Measurements from ENCODE around the gene PARVB.

The PARVB gene

DNA sequence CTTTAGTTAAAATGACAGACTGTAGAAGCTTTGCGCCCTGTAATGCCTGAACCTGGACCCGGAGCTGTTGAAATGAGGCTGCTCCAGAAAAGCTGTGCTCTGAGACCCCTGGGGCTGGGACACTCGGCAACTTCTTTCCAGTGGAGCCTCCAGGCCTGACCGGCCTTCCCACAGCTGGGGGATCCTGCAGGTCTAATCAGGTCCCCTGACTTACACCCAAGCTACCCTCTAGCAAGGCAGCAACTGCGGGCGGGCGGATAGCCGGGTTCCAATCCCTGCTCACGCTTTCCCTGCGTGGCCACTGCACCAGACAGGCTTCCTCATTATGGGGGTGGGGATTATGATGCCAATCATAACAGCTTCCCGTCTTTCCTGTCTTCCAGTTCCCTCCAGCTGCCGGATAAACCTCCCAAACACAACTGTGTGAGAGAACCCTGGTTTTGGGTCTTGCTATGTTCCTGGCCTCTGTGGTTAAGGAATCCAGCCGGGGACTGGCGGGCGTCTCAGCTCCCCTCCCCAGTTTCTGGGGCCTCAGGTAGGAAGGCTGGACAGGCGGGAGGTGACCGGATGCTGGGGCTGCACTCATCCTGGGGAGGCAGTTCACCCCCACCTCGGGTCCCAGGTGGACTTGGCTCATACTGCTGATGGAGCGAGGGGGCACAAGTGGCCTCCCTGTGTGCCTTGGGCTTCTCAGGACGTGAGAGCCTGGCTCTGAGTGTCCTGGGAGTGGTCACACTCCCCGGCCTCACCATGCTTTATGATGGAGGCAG lies 195.2 kb downstream of the PARVB start:
- Histone ChIP-seq H3K4me1 (ENCODE audit: insufficient read depth, low read length, severe bottlenecking) (no peaks in the 10 kb centered on the region), H3K9ac (ENCODE audit: low read length) (no peak overlapping the region), H3K27me3 (ENCODE audit: insufficient read depth, low read length) (no peaks in the 10 kb centered on the region), H3K4me3 (ENCODE audit: low read depth, low read length, poor library complexity, severe bottlenecking) (no peak overlapping the region), H3F3A (ENCODE audit: insufficient read depth, low read length) (no peaks in the 10 kb centered on the region), H3K9me3 (ENCODE audit: low read length) (no peaks in the 10 kb centered on the region), H4K20me1 (ENCODE audit: insufficient read depth, low read length) (no peaks in the 10 kb centered on the region), H2AFZ (ENCODE audit: low read length) (no peak overlapping the region), H3K27ac (ENCODE audit: low read depth, low read length, poor library complexity, severe bottlenecking) (no peak overlapping the region), H3K4me2 (ENCODE audit: low read length) (no peak overlapping the region), H3K9me2 (ENCODE audit: low read depth, low read length) (no peaks in the 10 kb centered on the region), H3K79me2 (ENCODE audit: insufficient read depth, low read length) (no peaks in the 10 kb centered on the region), H3K36me3 (ENCODE audit: insufficient read depth, low read length) (no peaks in the 10 kb centered on the region; the same call in 1 of the 2 replicates)
- TF ChIP-seq, protein P1, sequence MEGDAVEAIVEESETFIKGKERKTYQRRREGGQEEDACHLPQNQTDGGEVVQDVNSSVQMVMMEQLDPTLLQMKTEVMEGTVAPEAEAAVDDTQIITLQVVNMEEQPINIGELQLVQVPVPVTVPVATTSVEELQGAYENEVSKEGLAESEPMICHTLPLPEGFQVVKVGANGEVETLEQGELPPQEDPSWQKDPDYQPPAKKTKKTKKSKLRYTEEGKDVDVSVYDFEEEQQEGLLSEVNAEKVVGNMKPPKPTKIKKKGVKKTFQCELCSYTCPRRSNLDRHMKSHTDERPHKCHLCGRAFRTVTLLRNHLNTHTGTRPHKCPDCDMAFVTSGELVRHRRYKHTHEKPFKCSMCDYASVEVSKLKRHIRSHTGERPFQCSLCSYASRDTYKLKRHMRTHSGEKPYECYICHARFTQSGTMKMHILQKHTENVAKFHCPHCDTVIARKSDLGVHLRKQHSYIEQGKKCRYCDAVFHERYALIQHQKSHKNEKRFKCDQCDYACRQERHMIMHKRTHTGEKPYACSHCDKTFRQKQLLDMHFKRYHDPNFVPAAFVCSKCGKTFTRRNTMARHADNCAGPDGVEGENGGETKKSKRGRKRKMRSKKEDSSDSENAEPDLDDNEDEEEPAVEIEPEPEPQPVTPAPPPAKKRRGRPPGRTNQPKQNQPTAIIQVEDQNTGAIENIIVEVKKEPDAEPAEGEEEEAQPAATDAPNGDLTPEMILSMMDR (IDR thresholded peaks at IDR 0.05; ENCODE audit: low read length) = no peak
- TF ChIP-seq EZH2 (IDR thresholded peaks at IDR 0.05; ENCODE audit: borderline replicate concordance, low read length) = no peak

DNA sequence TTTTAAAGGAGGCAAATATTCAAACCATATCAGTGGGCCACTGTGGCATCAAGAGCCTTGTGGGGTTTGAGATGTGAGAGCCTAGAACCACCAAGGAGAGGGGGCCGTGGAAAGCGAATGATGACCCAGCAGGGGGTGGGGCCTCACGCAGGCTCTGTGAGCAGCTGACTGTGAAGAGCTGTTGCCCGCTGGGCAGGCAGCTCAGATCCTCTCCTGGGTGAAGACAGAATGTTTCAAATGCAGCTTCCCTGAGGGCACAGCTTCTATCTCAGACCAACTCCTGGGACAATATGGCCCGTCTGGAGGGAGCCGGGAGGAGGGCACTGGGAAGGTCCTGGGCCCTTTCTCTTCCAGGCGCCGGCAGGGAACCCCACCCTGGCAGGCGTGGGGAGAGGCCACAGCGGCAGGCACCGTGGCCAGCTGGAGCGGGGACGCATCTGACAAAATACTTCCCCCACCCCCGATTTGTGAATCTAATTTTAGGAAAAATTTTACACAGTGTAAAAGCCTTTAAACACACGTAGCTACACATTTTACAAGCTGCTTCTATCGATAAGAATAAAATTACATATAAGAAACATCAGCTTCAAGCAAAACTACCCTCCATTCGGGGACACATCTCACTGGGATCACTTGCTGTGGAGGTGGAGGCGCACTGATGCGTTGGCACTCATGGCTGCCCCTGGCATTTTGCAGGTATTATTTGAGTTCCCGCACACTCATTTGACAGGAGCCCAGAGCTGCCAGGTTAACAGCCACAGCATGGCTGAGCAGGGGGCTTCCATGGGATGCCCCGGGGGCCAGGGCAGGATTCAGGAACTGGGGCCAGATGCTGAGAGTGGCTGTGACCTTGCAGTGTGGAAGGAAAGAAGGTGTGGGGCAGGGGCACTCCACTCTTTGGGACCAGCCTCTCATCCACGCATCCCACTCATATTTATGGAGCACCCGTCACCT lies 196.9 kb downstream of the PARVB start:
- Histone ChIP-seq H3F3A (ENCODE audit: insufficient read depth, low read length) (no peaks in the 10 kb centered on the region), H3K4me3 (ENCODE audit: low read depth, low read length, poor library complexity, severe bottlenecking) (no peak overlapping the region), H3K9me2 (ENCODE audit: low read depth, low read length) (no peaks in the 10 kb centered on the region), H3K4me2 (ENCODE audit: low read length) (no peak overlapping the region), H3K4me1 (ENCODE audit: insufficient read depth, low read length, severe bottlenecking) (no peaks in the 10 kb centered on the region), H3K27me3 (ENCODE audit: insufficient read depth, low read length) (no peaks in the 10 kb centered on the region), H3K9ac (ENCODE audit: low read length) (no peak overlapping the region), H3K79me2 (ENCODE audit: insufficient read depth, low read length) (no peaks in the 10 kb centered on the region), H3K36me3 (ENCODE audit: insufficient read depth, low read length) (no peaks in the 10 kb centered on the region), H2AFZ (ENCODE audit: low read length) (no peak overlapping the region), H4K20me1 (ENCODE audit: insufficient read depth, low read length) (no peaks in the 10 kb centered on the region), H3K9me3 (ENCODE audit: low read length) (no peaks in the 10 kb centered on the region), H3K27ac (ENCODE audit: low read depth, low read length, poor library complexity, severe bottlenecking) (no peak overlapping the region)
- TF ChIP-seq EZH2 (IDR thresholded peaks at IDR 0.05; ENCODE audit: borderline replicate concordance, low read length) = no peak
- TF ChIP-seq, protein P1 (IDR thresholded peaks at IDR 0.05; ENCODE audit: low read length) = no peak

DNA sequence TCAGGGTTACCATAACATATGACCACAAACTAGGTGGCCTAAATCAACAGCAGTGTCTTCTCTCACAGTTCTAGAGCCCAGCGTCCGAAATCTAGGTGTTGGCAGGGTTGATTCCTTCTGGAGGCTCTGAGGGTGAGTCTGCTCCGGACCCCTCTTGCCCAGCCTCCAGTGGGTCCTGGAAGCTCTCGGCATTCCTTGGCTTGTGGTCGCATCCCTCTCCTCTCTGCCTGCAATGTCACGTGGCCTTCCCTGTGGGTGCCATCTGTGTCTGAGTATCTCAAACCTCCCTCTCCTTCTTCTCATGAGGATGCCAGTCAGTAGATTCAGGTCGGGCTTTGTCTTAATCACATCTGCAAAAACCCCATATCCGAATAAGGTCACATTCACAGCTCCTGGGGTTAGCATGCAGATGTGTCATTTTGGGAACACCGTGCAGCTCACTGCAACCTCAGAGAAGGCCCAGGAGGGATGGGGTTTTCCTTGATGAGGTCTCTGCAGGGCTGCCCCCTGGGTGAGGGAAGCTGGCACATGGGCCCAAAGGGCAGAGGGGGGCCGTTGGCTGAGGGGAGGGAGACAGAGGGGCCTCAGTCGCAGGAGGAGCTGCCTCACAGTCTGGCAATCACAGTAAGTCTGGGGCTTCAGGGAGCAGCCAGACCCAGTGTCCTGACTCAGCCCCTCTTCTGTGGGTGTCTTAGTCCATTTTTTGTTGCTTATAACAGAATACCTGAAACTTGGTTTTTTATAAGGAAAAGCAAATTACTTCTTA lies 197.8 kb downstream of the PARVB start:
- Histone ChIP-seq H3K9me2 (ENCODE audit: low read depth, low read length) (no peaks in the 10 kb centered on the region), H3F3A (ENCODE audit: insufficient read depth, low read length) (no peaks in the 10 kb centered on the region), H3K27ac (ENCODE audit: low read depth, low read length, poor library complexity, severe bottlenecking) (no peak overlapping the region), H3K4me1 (ENCODE audit: insufficient read depth, low read length, severe bottlenecking) (no peaks in the 10 kb centered on the region), H3K79me2 (ENCODE audit: insufficient read depth, low read length) (no peaks in the 10 kb centered on the region), H3K9ac (ENCODE audit: low read length) (no peak overlapping the region), H3K4me3 (ENCODE audit: low read depth, low read length, poor library complexity, severe bottlenecking) (no peak overlapping the region), H3K4me2 (ENCODE audit: low read length) (no peak overlapping the region), H3K9me3 (ENCODE audit: low read length) (no peaks in the 10 kb centered on the region), H4K20me1 (ENCODE audit: insufficient read depth, low read length) (no peaks in the 10 kb centered on the region), H2AFZ (ENCODE audit: low read length) (no peak overlapping the region), H3K27me3 (ENCODE audit: insufficient read depth, low read length) (no peaks in the 10 kb centered on the region), H3K36me3 (ENCODE audit: insufficient read depth, low read length) (no peaks in the 10 kb centered on the region)
- no peak for TF ChIP-seq EZH2 (IDR thresholded peaks at IDR 0.05; ENCODE audit: borderline replicate concordance, low read length)

Data from OCI-LY1 (cell line).